ENCODE data around the gene USP7.
"Not testable (repeated sequence)": the region's sequence is repeated elsewhere in the genome, so short reads cannot be mapped to it uniquely, and the experiment has no call there.

The USP7 gene

GRCh38 chr16:8887431-8887765 lies 76.3 kb downstream of the USP7 start:
- peaks cover 24% of the 10 kb centered on the region for H3K27me3 Mint-ChIP-seq
- peaks cover 7% of the 10 kb centered on the region for H3K4me1 Mint-ChIP-seq (ENCODE audit: low read depth)
- peaks cover 45% of the 10 kb centered on the region for H3K36me3 Mint-ChIP-seq (ENCODE audit: low read depth)
- H3K27ac Mint-ChIP-seq = no peak overlapping the region
- H3K9me3 Mint-ChIP-seq = no peaks in the 10 kb centered on the region
- H3K4me3 Mint-ChIP-seq = no peak overlapping the region
- intact Hi-C loops (cut with micrococcal nuclease) = no loop called here

GRCh38 chr16:8886593-8887430 lies 76.9 kb downstream of the USP7 start:
- peaks cover 24% of the 10 kb centered on the region for H3K27me3 Mint-ChIP-seq
- H3K36me3 Mint-ChIP-seq (ENCODE audit: low read depth) = peaks cover 39% of the 10 kb centered on the region
- H3K4me1 Mint-ChIP-seq (ENCODE audit: low read depth) = peaks cover 7% of the 10 kb centered on the region
- H3K27ac Mint-ChIP-seq = no peak overlapping the region
- no peaks in the 10 kb centered on the region for H3K9me3 Mint-ChIP-seq
- intact Hi-C loops (cut with micrococcal nuclease) = no loop called here
- no peak overlapping the region for H3K4me3 Mint-ChIP-seq

- Mint-ChIP-seq H3K27me3 (peaks cover 24% of the 10 kb centered on the region), H3K36me3 (ENCODE audit: low read depth) (peaks cover 30% of the 10 kb centered on the region), H3K4me3 (no peak overlapping the region), H3K27ac (no peak overlapping the region), H3K9me3 (no peaks in the 10 kb centered on the region), H3K4me1 (ENCODE audit: low read depth) (peaks cover 7% of the 10 kb centered on the region)
- intact Hi-C loops (cut with micrococcal nuclease) = no loop called here
These were observed 77.8 kb downstream of the USP7 start for GRCh38 chr16:8885674-8886592.

- peaks cover 10% of the 10 kb centered on the region for H3K36me3 Mint-ChIP-seq (ENCODE audit: low read depth)
- peaks cover 23% of the 10 kb centered on the region for H3K27me3 Mint-ChIP-seq
- H3K4me3 Mint-ChIP-seq = no peak overlapping the region
- peaks cover 7% of the 10 kb centered on the region for H3K4me1 Mint-ChIP-seq (ENCODE audit: low read depth)
- no peak overlapping the region for H3K27ac Mint-ChIP-seq
- intact Hi-C loops (cut with micrococcal nuclease) = loop anchor here (5.0 kb wide), 1 partner anchor 221 kb away; no protein-coding TSS in a partner anchor
- no peaks in the 10 kb centered on the region for H3K9me3 Mint-ChIP-seq
These were observed 80.9 kb downstream of the USP7 start for GRCh38 chr16:8882725-8883377.

- intact Hi-C loops (cut with micrococcal nuclease) = loop anchor here (5.0 kb wide), 1 partner anchor 220 kb away; no protein-coding TSS in a partner anchor
- Mint-ChIP-seq H3K27me3 (peaks cover 18% of the 10 kb centered on the region), H3K9me3 (no peaks in the 10 kb centered on the region), H3K4me3 (no peak within 1 kb of the TSS), H3K4me1 (ENCODE audit: low read depth) (peaks cover 3% of the 10 kb centered on the region), H3K27ac (no peak within 1 kb of the TSS), H3K36me3 (ENCODE audit: low read depth) (peaks cover 3% of the 10 kb centered on the region)
These were observed 81.6 kb downstream of the USP7 start, which contains the start of gene LITAFD for GRCh38 chr16:8882041-8882617. Gene LITAFD, plus strand, starts transcription at chr16:8882351. Its CDS starts 2,005 bp downstream, at chr16:8884356.

GRCh38 chr16:8880839-8881510 lies 82.7 kb downstream of the USP7 start:
- H3K4me3 Mint-ChIP-seq = no peak overlapping the region
- no peak overlapping the region for H3K27ac Mint-ChIP-seq
- intact Hi-C loops (cut with micrococcal nuclease) = loop anchor here (1.0 to 5.0 kb wide), 2 partner anchors 219 to 314 kb away; no protein-coding TSS in a partner anchor
- H3K4me1 Mint-ChIP-seq (ENCODE audit: low read depth) = no peaks in the 10 kb centered on the region
- H3K9me3 Mint-ChIP-seq = no peaks in the 10 kb centered on the region
- H3K27me3 Mint-ChIP-seq = peaks cover 7% of the 10 kb centered on the region
- H3K36me3 Mint-ChIP-seq (ENCODE audit: low read depth) = no peaks in the 10 kb centered on the region

GRCh38 chr16:8878523-8878911 lies 85.2 kb downstream of the USP7 start:
- Mint-ChIP-seq H3K36me3 (ENCODE audit: low read depth) (no peaks in the 10 kb centered on the region), H3K27ac (no peak overlapping the region), H3K9me3 (no peaks in the 10 kb centered on the region), H3K4me1 (ENCODE audit: low read depth) (no peaks in the 10 kb centered on the region), H3K27me3 (peaks cover 5% of the 10 kb centered on the region), H3K4me3 (no peak overlapping the region)
- intact Hi-C loops (cut with micrococcal nuclease) = no loop called here

GRCh38 chr16:8877894-8878522 lies 85.7 kb downstream of the USP7 start:
- Mint-ChIP-seq H3K4me1 (ENCODE audit: low read depth) (no peaks in the 10 kb centered on the region), H3K27me3 (peaks cover 5% of the 10 kb centered on the region), H3K4me3 (no peak overlapping the region), H3K27ac (no peak overlapping the region), H3K36me3 (ENCODE audit: low read depth) (no peaks in the 10 kb centered on the region), H3K9me3 (no peaks in the 10 kb centered on the region)
- intact Hi-C loops (cut with micrococcal nuclease) = no loop called here

GRCh38 chr16:8875317-8875716 lies 88.4 kb downstream of the USP7 start:
- H3K9me3 Mint-ChIP-seq; H3K27ac Mint-ChIP-seq; H3K27me3 Mint-ChIP-seq; H3K4me1 Mint-ChIP-seq (ENCODE audit: low read depth); H3K4me3 Mint-ChIP-seq; H3K36me3 Mint-ChIP-seq (ENCODE audit: low read depth); intact Hi-C loops (cut with micrococcal nuclease): not testable (repeated sequence)

- Mint-ChIP-seq H3K4me3 (no peak overlapping the region), H3K27ac (no peak overlapping the region), H3K36me3 (ENCODE audit: low read depth) (no peaks in the 10 kb centered on the region), H3K27me3 (peaks cover 5% of the 10 kb centered on the region), H3K9me3 (no peaks in the 10 kb centered on the region), H3K4me1 (ENCODE audit: low read depth) (peaks cover 16% of the 10 kb centered on the region)
- intact Hi-C loops (cut with micrococcal nuclease) = no loop called here
These were observed 89.3 kb downstream of the USP7 start for GRCh38 chr16:8874388-8874787.

GRCh38 chr16:8873866-8874195 lies 89.9 kb downstream of the USP7 start:
- H3K27ac Mint-ChIP-seq; H3K9me3 Mint-ChIP-seq; intact Hi-C loops (cut with micrococcal nuclease); H3K4me3 Mint-ChIP-seq; H3K36me3 Mint-ChIP-seq (ENCODE audit: low read depth); H3K27me3 Mint-ChIP-seq: not testable (repeated sequence)
- H3K4me1 Mint-ChIP-seq (ENCODE audit: low read depth) = peaks cover 20% of the 10 kb centered on the region

GRCh38 chr16:8872967-8873865 lies 90.5 kb downstream of the USP7 start:
- peaks cover 20% of the 10 kb centered on the region for H3K4me1 Mint-ChIP-seq (ENCODE audit: low read depth)
- no peaks in the 10 kb centered on the region for H3K9me3 Mint-ChIP-seq
- H3K4me3 Mint-ChIP-seq = no peak overlapping the region
- no peaks in the 10 kb centered on the region for H3K36me3 Mint-ChIP-seq (ENCODE audit: low read depth)
- intact Hi-C loops (cut with micrococcal nuclease) = no loop called here
- H3K27ac Mint-ChIP-seq = no peak overlapping the region
- H3K27me3 Mint-ChIP-seq = peaks cover 5% of the 10 kb centered on the region

All from dendritic cell treated with granulocyte-macrophage colony-stimulating factor and Interleukin-4, amounts not matched to agents 40 ng/mL and 50 ng/mL, for 4 days (primary cell).